ENCODE results near the gene KCNH2.

- TF ChIP-seq ZNF121 (tag by site-specific recombination; IDR thresholded peaks at IDR 0.05) (no peak), CTCF (tag by site-specific recombination; IDR thresholded peaks at IDR 0.05) (no peak), YY1 (tag by site-specific recombination; IDR thresholded peaks at IDR 0.05) (no peak), GLI4 (tag by site-specific recombination; IDR thresholded peaks at IDR 0.05) (no peak), ZNF138 (tag by site-specific recombination; IDR thresholded peaks at IDR 0.05; ENCODE audit: borderline replicate concordance) (no peak), ATF2 (tag by site-specific recombination; IDR thresholded peaks at IDR 0.05; ENCODE audit: low read depth) (no peak), ZNF280C (tag by site-specific recombination; IDR thresholded peaks at IDR 0.05) (no peak), ZNF274 (IDR thresholded peaks at IDR 0.05; ENCODE audit: low read length) (no peak), ZNF274 (tag by site-specific recombination; IDR thresholded peaks at IDR 0.05; ENCODE audit: borderline replicate concordance) (no peak), ZNF843 (tag by site-specific recombination; IDR thresholded peaks at IDR 0.05) (no peak)
Observed at GRCh38 chr7:150947761-150948651, 30.1 kb downstream of the KCNH2 start.

All from HEK293 (cell line).